HepG2 (cell line): ENCODE measurements around the gene AGXT. TPM values are rescaled to one million over a fixed set of nuclear protein-coding genes. Genes with fewer than 3 reads are reported as not detected.
A peak's percentile ranks its signal among the peaks of the same experiment; 100 is the strongest.

Experiments used
- CBFB ChIP-seq: sonication (generic); formaldehyde crosslinking; IDR thresholded peaks from 2 replicates; pipeline ENCODE4 v1.4.0; 2020; ENCODE audit warnings: missing genetic modification reagents
- HNRNPUL1 ChIP-seq: fragments of 200-400 bp; formaldehyde crosslinking; IDR thresholded peaks from 2 replicates; pipeline ENCODE4 v1.6.1; 2017; ENCODE audit warnings: low read depth, mild to moderate bottlenecking, low read length, moderate library complexity
- JUNB ChIP-seq: sonication (generic); formaldehyde crosslinking; IDR thresholded peaks from 2 replicates; pipeline ENCODE4 v1.8.0; 2022; ENCODE audit warnings: missing genetic modification reagents, mild to moderate bottlenecking, borderline replicate concordance
- KDM1A ChIP-seq: IDR thresholded peaks from 2 replicates; pipeline ENCODE4 v1.6.1; 2016; ENCODE audit warnings: missing compliant biosample characterization
- KLF11 ChIP-seq: IDR thresholded peaks from 2 replicates; pipeline ENCODE4 v1.6.1; 2016; ENCODE audit warnings: missing compliant biosample characterization
- MTF2 ChIP-seq: sonication (generic); formaldehyde crosslinking; IDR thresholded peaks from 2 replicates; pipeline ENCODE4 v1.5.0; 2020; ENCODE audit warnings: missing genetic modification reagents, borderline replicate concordance
- NONO ChIP-seq, 2 experiments: fragments of 450-650 bp in 1 of 2; sonication (generic) in 1 of 2; formaldehyde crosslinking in 1 of 2; IDR thresholded peaks in 1 of 2; conservative IDR thresholded peaks in 1 of 2; 2 replicates each; pipeline versions ENCODE4 v1.6.1 to v1.8.0; 2017 to 2022; ENCODE audit warnings: mild to moderate bottlenecking in 1 of 2, missing genetic modification reagents in 1 of 2, moderate library complexity in 1 of 2
- NR2F1 ChIP-seq, 2 experiments: fragments of 450-650 bp in 1 of 2; formaldehyde crosslinking in 1 of 2; IDR thresholded peaks; 2 replicates each; pipeline versions ENCODE4 v1.5.0 to v1.6.1; 2016 to 2020; ENCODE audit warnings: mild to moderate bottlenecking in 1 of 2, missing compliant biosample characterization in 1 of 2, missing genetic modification reagents in 1 of 2, moderate library complexity in 1 of 2
- RBAK ChIP-seq: sonication (generic); formaldehyde crosslinking; IDR thresholded peaks from 2 replicates; pipeline ENCODE4 v1.5.1; 2020; ENCODE audit warnings: mild to moderate bottlenecking, missing genetic modification reagents
- SALL1 ChIP-seq: sonication (generic); formaldehyde crosslinking; IDR thresholded peaks from 2 replicates; pipeline ENCODE4 v1.8.0; 2022; ENCODE audit warnings: mild to moderate bottlenecking, missing genetic modification reagents
- SAP130 ChIP-seq: IDR thresholded peaks from 2 replicates; pipeline ENCODE4 v1.6.1; 2016; ENCODE audit warnings: low read depth
- SETDB1 ChIP-seq: sonication (generic); formaldehyde crosslinking; IDR thresholded peaks from 2 replicates; pipeline ENCODE4 v1.5.1; 2020; ENCODE audit warnings: missing genetic modification reagents, mild to moderate bottlenecking, borderline replicate concordance
- SNAI1 ChIP-seq: sonication (generic); formaldehyde crosslinking; IDR thresholded peaks from 2 replicates; pipeline ENCODE4 v1.5.0; 2020; ENCODE audit warnings: mild to moderate bottlenecking, missing genetic modification reagents, borderline replicate concordance
- SOX6 ChIP-seq, 2 experiments: fragments of 450-650 bp in 1 of 2; sonication (generic) in 1 of 2; formaldehyde crosslinking in 1 of 2; IDR thresholded peaks; 2 replicates each; pipeline versions ENCODE4 v1.4.0 to v1.6.1; 2017 to 2020; ENCODE audit warnings: antibody characterized with exemption in 1 of 2, mild to moderate bottlenecking in 1 of 2, missing genetic modification reagents in 1 of 2
- SYNCRIP ChIP-seq: fragments of 200-400 bp; formaldehyde crosslinking; IDR thresholded peaks from 2 replicates; pipeline ENCODE4 v1.6.1; 2018; ENCODE audit warnings: mild to moderate bottlenecking, low read depth, low read length; ENCODE audit not compliant: insufficient read depth
- TRIM24 ChIP-seq: sonication (generic); formaldehyde crosslinking; IDR thresholded peaks from 2 replicates; pipeline ENCODE4 v1.8.0; 2022; ENCODE audit warnings: mild to moderate bottlenecking, missing genetic modification reagents
- ZEB1 ChIP-seq: IDR thresholded peaks from 2 replicates; pipeline ENCODE4 v1.6.1; 2012; ENCODE audit warnings: mild to moderate bottlenecking, low read depth, inconsistent platforms; ENCODE audit not compliant: insufficient replicate concordance
- ZFX ChIP-seq: sonication (generic); formaldehyde crosslinking; IDR thresholded peaks from 2 replicates; pipeline ENCODE4 v1.4.0; 2020; ENCODE audit warnings: mild to moderate bottlenecking, low read depth, missing genetic modification reagents, moderate library complexity
- ZNF17 ChIP-seq: sonication (generic); formaldehyde crosslinking; IDR thresholded peaks from 2 replicates; pipeline ENCODE4 v1.5.0; 2020; ENCODE audit warnings: mild to moderate bottlenecking, missing genetic modification reagents
- ZNF180 ChIP-seq: sonication (generic); formaldehyde crosslinking; IDR thresholded peaks from 2 replicates; pipeline ENCODE4 v1.4.0; 2020; ENCODE audit warnings: low read depth, missing genetic modification reagents, borderline replicate concordance
- ZNF230 ChIP-seq: sonication (generic); formaldehyde crosslinking; IDR thresholded peaks from 2 replicates; pipeline ENCODE4 v1.4.0; 2020; ENCODE audit warnings: mild to moderate bottlenecking, missing genetic modification reagents
- ZNF263 ChIP-seq: sonication (generic); formaldehyde crosslinking; IDR thresholded peaks from 2 replicates; pipeline ENCODE4 v1.4.0; 2020; ENCODE audit warnings: missing genetic modification reagents
- ZNF264 ChIP-seq: sonication (generic); formaldehyde crosslinking; IDR thresholded peaks from 2 replicates; pipeline ENCODE4 v1.4.0; 2020; ENCODE audit warnings: missing genetic modification reagents
- ZNF296 ChIP-seq: sonication (generic); formaldehyde crosslinking; conservative IDR thresholded peaks from 2 replicates; pipeline ENCODE4 v1.5.0; 2020; ENCODE audit warnings: mild to moderate bottlenecking, missing genetic modification reagents
- ZNF317 ChIP-seq: sonication (generic); formaldehyde crosslinking; IDR thresholded peaks from 2 replicates; pipeline ENCODE4 v1.5.0; 2020; ENCODE audit warnings: mild to moderate bottlenecking, missing genetic modification reagents
- ZNF547 ChIP-seq: sonication (generic); formaldehyde crosslinking; IDR thresholded peaks from 2 replicates; pipeline ENCODE4 v1.5.1; 2020; ENCODE audit warnings: mild to moderate bottlenecking, missing genetic modification reagents
- ZNF552 ChIP-seq: sonication (generic); formaldehyde crosslinking; IDR thresholded peaks from 2 replicates; pipeline ENCODE4 v1.9.0; 2022; ENCODE audit warnings: missing genetic modification reagents, mild to moderate bottlenecking, borderline replicate concordance
- ZNF562 ChIP-seq: sonication (generic); formaldehyde crosslinking; IDR thresholded peaks from 2 replicates; pipeline ENCODE4 v1.8.0; 2022; ENCODE audit warnings: missing genetic modification reagents, borderline replicate concordance
- ZNF75D ChIP-seq: sonication (generic); formaldehyde crosslinking; IDR thresholded peaks from 2 replicates; pipeline ENCODE4 v1.8.1; 2023; ENCODE audit warnings: missing genetic modification reagents, mild to moderate bottlenecking, borderline replicate concordance
- ZNF816 ChIP-seq: sonication (generic); formaldehyde crosslinking; IDR thresholded peaks from 2 replicates; pipeline ENCODE4 v1.8.0; 2022; ENCODE audit warnings: missing genetic modification reagents, mild to moderate bottlenecking, borderline replicate concordance
- polyA plus RNA-seq, 8 experiments: library from polyadenylated mRNA; depleted of rRNA in 3 of 8; stranded (reverse) in 7 of 8; unstranded in 1 of 8; fragments of >200 nt; fragmentation: Illumina TruSeq in 4 of 8; extraction: Trizol in 4 of 8; gene quantifications; 2 replicates each; pipeline versions ENCODE4 v1.2.1 to v1.2.3, GENCODE V29; 2011 to 2016; ENCODE audit warnings: low read depth in 4 of 8, missing spikeins in 1 of 8, mixed read lengths in 1 of 8; ENCODE audit not compliant: insufficient read depth in 1 of 8
- total RNA-seq, 5 experiments: library from RNA; depleted of rRNA; stranded (reverse); fragments of >200 nt; fragmentation: Illumina TruSeq; extraction: Trizol; gene quantifications; 2 replicates each; pipeline ENCODE4 v1.2.3, GENCODE V29; 2016; ENCODE audit warnings: low read depth in 1 of 5
- TF ChIP-seq, protein P1 (sequence below): sonication (generic); formaldehyde crosslinking; IDR thresholded peaks from 2 replicates; pipeline ENCODE4 v1.4.0; 2020; ENCODE audit warnings: low read depth, mild to moderate bottlenecking, missing genetic modification reagents

Gene AGXT
- total and polyA plus RNA-seq, 2 of the 13 experiments (the other 11 are each of a cell fraction or from before 2014, with no cell fraction given) = 41.9 to 96.1 TPM

DNA sequence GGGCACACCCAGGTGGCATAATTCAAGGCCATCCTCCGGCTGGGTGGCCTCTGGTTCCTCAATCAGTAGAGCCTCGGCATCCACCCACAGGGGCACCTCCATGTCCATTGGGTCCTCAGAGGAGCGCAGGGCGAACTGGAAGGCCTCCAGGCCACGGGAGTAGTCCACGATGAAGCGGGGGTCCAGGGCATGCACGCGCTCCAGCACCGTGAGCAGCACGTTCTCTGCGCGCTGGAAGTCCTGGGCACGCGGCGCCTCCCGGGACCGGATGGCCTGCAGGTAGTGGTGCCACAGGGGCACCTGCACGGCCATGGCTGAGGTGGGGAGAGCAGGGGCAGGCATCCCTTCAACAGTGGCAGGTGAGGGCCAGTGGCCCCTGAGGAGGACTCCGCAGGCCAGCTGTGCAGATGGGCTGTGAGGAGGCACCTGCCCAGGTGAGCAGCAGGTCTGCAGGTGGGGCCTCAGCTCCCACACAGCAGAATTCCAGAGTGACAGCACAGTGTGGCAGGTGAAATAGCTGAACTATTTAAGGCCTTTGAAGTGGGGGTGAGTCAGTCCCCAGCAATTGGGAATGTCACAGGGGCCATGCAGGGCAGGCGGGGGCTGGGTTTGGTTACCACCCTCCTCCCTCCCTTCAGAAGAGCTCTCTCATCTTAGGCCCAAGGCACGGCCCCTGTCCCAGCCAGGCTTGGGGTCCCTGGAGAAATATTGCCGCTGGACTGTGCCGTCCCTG lies 27.2 kb downstream of the AGXT start, which contains the start of gene MAB21L4 (continued):
- TF ChIP-seq HNRNPUL1 (no peak), ZNF296 (CRISPR knock-in tag) (no peak), CBFB (CRISPR knock-in tag) (no peak), ZFX (CRISPR knock-in tag) (peak; percentile 38; the same call in 1 of the 2 replicates), ZNF562 (CRISPR knock-in tag) (no peak), ZNF75D (CRISPR knock-in tag) (no peak), ZNF17 (CRISPR knock-in tag) (no peak), MTF2 (CRISPR knock-in tag) (no peak), ZNF230 (CRISPR knock-in tag) (no peak), ZNF317 (CRISPR knock-in tag) (no peak), TRIM24 (CRISPR knock-in tag) (peak; percentile 27; the same call in 1 of the 2 replicates), SAP130 (CRISPR knock-in tag) (0 out of 2 replicates have a peak, but pooled peaks have one; percentile 18), ZNF263 (CRISPR knock-in tag) (0 out of 2 replicates have a peak, but pooled peaks have one; percentile 13), SNAI1 (CRISPR knock-in tag) (no peak), SOX6 (IDR thresholded peaks at IDR 0.05) (no peak), SOX6 (CRISPR knock-in tag; IDR thresholded peaks at IDR 0.05) (0 out of 2 replicates have a peak, but pooled peaks have one; percentile 8), NONO (IDR thresholded peaks at IDR 0.05) (no peak), NONO (CRISPR knock-in tag; conservative IDR thresholded peaks at IDR 0.05) (no peak), KDM1A (CRISPR knock-in tag) (no peak), ZEB1 (peak; percentile 98), RBAK (CRISPR knock-in tag) (no peak), SYNCRIP (no peak), ZNF180 (CRISPR knock-in tag) (no peak), JUNB (CRISPR knock-in tag) (peak; percentile 44; the same call in 1 of the 2 replicates), KLF11 (CRISPR knock-in tag) (no peak), SETDB1 (CRISPR knock-in tag) (no peak), ZNF816 (no peak), ZNF552 (CRISPR knock-in tag) (no peak), SALL1 (peak; percentile 41; the same call in 1 of the 2 replicates), NR2F1 (CRISPR knock-in tag; IDR thresholded peaks at IDR 0.05) (peak in 1 of 2 experiments; percentile 68; a peak in 2 of 4 replicates), ZNF547 (no peak), ZNF264 (CRISPR knock-in tag) (no peak)
- TF ChIP-seq, protein P1, sequence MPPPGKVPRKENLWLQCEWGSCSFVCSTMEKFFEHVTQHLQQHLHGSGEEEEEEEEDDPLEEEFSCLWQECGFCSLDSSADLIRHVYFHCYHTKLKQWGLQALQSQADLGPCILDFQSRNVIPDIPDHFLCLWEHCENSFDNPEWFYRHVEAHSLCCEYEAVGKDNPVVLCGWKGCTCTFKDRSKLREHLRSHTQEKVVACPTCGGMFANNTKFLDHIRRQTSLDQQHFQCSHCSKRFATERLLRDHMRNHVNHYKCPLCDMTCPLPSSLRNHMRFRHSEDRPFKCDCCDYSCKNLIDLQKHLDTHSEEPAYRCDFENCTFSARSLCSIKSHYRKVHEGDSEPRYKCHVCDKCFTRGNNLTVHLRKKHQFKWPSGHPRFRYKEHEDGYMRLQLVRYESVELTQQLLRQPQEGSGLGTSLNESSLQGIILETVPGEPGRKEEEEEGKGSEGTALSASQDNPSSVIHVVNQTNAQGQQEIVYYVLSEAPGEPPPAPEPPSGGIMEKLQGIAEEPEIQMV (CRISPR knock-in tag) = no peak
- TF ChIP-seq, all 625 proteins: peak for 24
